Uterus (tissue), 4 donors: ENCODE measurements around the gene DNAH6. TPM values are rescaled to one million over a fixed set of nuclear protein-coding genes. Genes with fewer than 3 reads are reported as not detected.

Experiments
- DNase-seq, 2 donors: peaks; one replicate each; pipeline ENCODE4 v3.0.0-alpha.2; 2019 to 2020
- H3K27ac ChIP-seq, 2 donors: fragments of 200-600 bp; sonication (generic); 1 replicate in 1 of 2; 2 replicates in 1 of 2; pipeline ENCODE4 v1.5.1; 2016 to 2018
- H3K27me3 ChIP-seq, 2 donors: fragments of 200-600 bp; sonication (generic); one replicate each; pipeline ENCODE4 v1.5.1; 2018 to 2019; ENCODE audit warnings: control low read depth in 1 of 2
- H3K36me3 ChIP-seq, 2 donors: fragments of 200-600 bp; sonication (generic); one replicate each; pipeline ENCODE4 v1.5.1; 2019; ENCODE audit warnings: control low read depth in 1 of 2
- H3K4me1 ChIP-seq, 2 donors: fragments of 200-600 bp; sonication (generic); one replicate each; pipeline ENCODE4 v1.5.1; 2018 to 2019; ENCODE audit warnings: control low read depth in 1 of 2
- H3K4me3 ChIP-seq, 2 donors: fragments of 200-600 bp; sonication (generic); 1 replicate in 1 of 2; 2 replicates in 1 of 2; pipeline ENCODE4 v1.5.1; 2018 to 2019; ENCODE audit warnings: mild to moderate bottlenecking in 1 of 2
- H3K9me3 ChIP-seq, 2 donors: fragments of 200-600 bp; sonication (generic); one replicate each; pipeline ENCODE4 v1.5.1; 2019; ENCODE audit warnings: control low read depth in 1 of 2
- CTCF ChIP-seq, 4 experiments: fragments of 200-600 bp in 2 of 4; fragments of 450-650 bp in 2 of 4; sonication (generic) in 2 of 4; IDR thresholded peaks; one replicate each; pipeline ENCODE4 v1.5.1; 2016 to 2019; ENCODE audit warnings: antibody characterized with exemption in 4 of 4, mild to moderate bottlenecking in 2 of 4, moderate library complexity in 1 of 4
- POLR2A ChIP-seq, 2 donors: fragments of 450-650 bp; IDR thresholded peaks; one replicate each; pipeline ENCODE4 v1.6.1; 2016; ENCODE audit warnings: antibody characterized with exemption in 2 of 2, mild to moderate bottlenecking in 1 of 2, moderate library complexity in 1 of 2
- intact Hi-C: fragments of 100-400 bp; cut with DNase I; formaldehyde crosslinking; loops from one replicate; pipeline ENCODE4 v1.15.1; 2023; ENCODE audit warnings: low total_unique reads
- total RNA-seq, 4 donors: library from RNA; depleted of rRNA in 3 of 4; stranded (reverse); fragments of >200 nt in 3 of 4; gene quantifications; one replicate each; pipeline versions ENCODE4 v1.1.0 to v1.2.4, GENCODE V29; 2014 to 2023
- donor health status: DM: yes; HTN: yes; CAD: no.

DNAH6 gene
- total RNA-seq, 4 donors from 2014 or later: 1.0 to 8.4 (median 2.7) TPM

- Histone ChIP-seq H3K4me1 (no peaks in the 10 kb centered on the region), H3K4me3 (no peak overlapping the region), H3K27me3 (no peaks in the 10 kb centered on the region), H3K27ac (no peak overlapping the region), H3K9me3 (no peaks in the 10 kb centered on the region), H3K36me3 (no peaks in the 10 kb centered on the region)
- DNase-seq: no peak
- intact Hi-C loops: no loop called here
- TF ChIP-seq CTCF (IDR thresholded peaks at IDR 0.05) (no peak), POLR2A (IDR thresholded peaks at IDR 0.05) (no peak)
Measured at GRCh38 chr2:84678214-84678613, 161.9 kb downstream of the DNAH6 start.

GRCh38 chr2:84686783-84687476, 170.6 kb downstream of the DNAH6 start:
- Histone ChIP-seq H3K27ac (no peak overlapping the region), H3K36me3 (no peaks in the 10 kb centered on the region), H3K9me3 (no peaks in the 10 kb centered on the region), H3K4me3 (no peak overlapping the region), H3K27me3 (no peaks in the 10 kb centered on the region), H3K4me1 (no peaks in the 10 kb centered on the region)
- DNase-seq: no peak
- TF ChIP-seq CTCF (IDR thresholded peaks at IDR 0.05) (no peak), POLR2A (IDR thresholded peaks at IDR 0.05) (no peak)
- intact Hi-C loops: no loop called here

GRCh38 chr2:84687498-84688149, 171.3 kb downstream of the DNAH6 start:
- DNase-seq: no peak
- no peak overlapping the region for H3K4me3 ChIP-seq
- TF ChIP-seq POLR2A (IDR thresholded peaks at IDR 0.05) (no peak), CTCF (IDR thresholded peaks at IDR 0.05) (no peak)
- intact Hi-C loops: no loop called here
- no peaks in the 10 kb centered on the region for H3K4me1 ChIP-seq
- no peak overlapping the region for H3K27ac ChIP-seq
- H3K36me3 ChIP-seq: no peaks in the 10 kb centered on the region
- no peaks in the 10 kb centered on the region for H3K9me3 ChIP-seq
- H3K27me3 ChIP-seq: no peaks in the 10 kb centered on the region

- intact Hi-C loops: no loop called here
- TF ChIP-seq POLR2A (IDR thresholded peaks at IDR 0.05) (no peak), CTCF (IDR thresholded peaks at IDR 0.05) (no peak)
- Histone ChIP-seq H3K4me3 (no peak overlapping the region), H3K4me1 (no peaks in the 10 kb centered on the region), H3K27ac (no peak overlapping the region), H3K27me3 (no peaks in the 10 kb centered on the region), H3K9me3 (no peaks in the 10 kb centered on the region), H3K36me3 (no peaks in the 10 kb centered on the region)
- DNase-seq: no peak
Measured at GRCh38 chr2:84690225-84690624, 173.9 kb downstream of the DNAH6 start.

- intact Hi-C loops: no loop called here
- Histone ChIP-seq H3K27me3 (no peaks in the 10 kb centered on the region), H3K27ac (no peak overlapping the region), H3K4me3 (no peak overlapping the region), H3K9me3 (no peaks in the 10 kb centered on the region), H3K4me1 (no peaks in the 10 kb centered on the region), H3K36me3 (no peaks in the 10 kb centered on the region)
- DNase-seq: no peak
- TF ChIP-seq CTCF (IDR thresholded peaks at IDR 0.05) (no peak), POLR2A (IDR thresholded peaks at IDR 0.05) (no peak)
Measured at GRCh38 chr2:84694088-84694622, 177.9 kb downstream of the DNAH6 start.
